SK-N-SH (cell line): Measurements from ENCODE around the gene ERC2. TPM values are rescaled to one million over a fixed set of nuclear protein-coding genes. Genes with fewer than 3 reads are reported as not detected.

ENCODE experiments used
- CTCF ChIA-PET: fragments of 300-600, 350-600 bp; formaldehyde crosslinking; extraction: SDS; loops from one replicate; lab custom pipeline; 2021; lab: Yijun Ruan, JAX
- POLR2A ChIA-PET: fragments of 350-600 bp; sonication (Branson Sonifier 250); formaldehyde crosslinking; extraction: SDS; loops from one replicate; lab custom pipeline; 2020; ENCODE audit warnings: antibody characterized with exemption, inconsistent platforms; lab: Yijun Ruan, JAX
- DNase-seq: peaks from one replicate; pipeline ENCODE4 v3.0.0; 2012
- H2AFZ ChIP-seq: fragments of 200-600 bp; sonication (generic); 2 replicates; pipeline ENCODE4 v1.8.1; 2016; ENCODE audit warnings: antibody characterized with exemption, mild to moderate bottlenecking, low read depth
- H3F3A ChIP-seq: fragments of 200-600 bp; sonication (generic); replicated peaks from 2 replicates; pipeline ENCODE3; 2016; ENCODE audit warnings: antibody characterized with exemption, mild to moderate bottlenecking; ENCODE audit not compliant: insufficient read depth
- H3K27ac ChIP-seq, 2 experiments: fragments of 200-500 bp in 1 of 2; fragments of 200-600 bp in 1 of 2; sonication (Bioruptor generic) in 1 of 2; sonication (generic), shearing (Covaris generic) in 1 of 2; 2 replicates each; pipeline versions ENCODE4 v1.5.1 to v1.6.1; 2014 to 2016; ENCODE audit warnings: low read depth in 2 of 2, inconsistent platforms in 1 of 2, low read length in 1 of 2, mild to moderate bottlenecking in 1 of 2, mixed read lengths in 1 of 2
- H3K27me3 ChIP-seq: fragments of 200-600 bp; sonication (generic), shearing (Covaris generic); 2 replicates; pipeline ENCODE4 v1.6.1; 2016; ENCODE audit warnings: mixed run types; ENCODE audit not compliant: insufficient read depth
- H3K36me3 ChIP-seq, 2 experiments: fragments of 200-500 bp in 1 of 2; fragments of 200-600 bp in 1 of 2; sonication (Bioruptor generic) in 1 of 2; sonication (generic) in 1 of 2; replicated peaks in 1 of 2; 2 replicates each; pipeline versions ENCODE3 to v1.5.1; 2014 to 2016; ENCODE audit warnings: low read length in 1 of 2, mild to moderate bottlenecking in 1 of 2; ENCODE audit not compliant: insufficient read depth in 2 of 2, control insufficient read depth in 1 of 2
- H3K4me1 ChIP-seq, 2 experiments: fragments of 200-500 bp in 1 of 2; fragments of 200-600 bp in 1 of 2; sonication (Bioruptor generic) in 1 of 2; sonication (generic), shearing (Covaris generic) in 1 of 2; 2 replicates each; pipeline versions ENCODE4 v1.5.1 to v1.6.1; 2014 to 2016; ENCODE audit warnings: low read depth in 1 of 2, low read length in 1 of 2, mixed run types in 1 of 2; ENCODE audit not compliant: insufficient read depth in 2 of 2, control insufficient read depth in 1 of 2
- H3K4me2 ChIP-seq: fragments of 200-600 bp; sonication (generic), shearing (Covaris generic); 2 replicates; pipeline ENCODE4 v1.6.1; 2017; ENCODE audit warnings: mixed run types
- H3K4me3 ChIP-seq, 2 experiments: fragments of 200-500 bp in 1 of 2; fragments of 200-600 bp in 1 of 2; sonication (Bioruptor generic) in 1 of 2; sonication (generic), shearing (Covaris generic) in 1 of 2; 2 replicates each; pipeline versions ENCODE4 v1.5.1 to v1.8.1; 2014 to 2016; ENCODE audit warnings: low read depth in 2 of 2, inconsistent platforms in 1 of 2, low read length in 1 of 2, mild to moderate bottlenecking in 1 of 2, mixed read lengths in 1 of 2, moderate library complexity in 1 of 2
- H3K79me2 ChIP-seq: fragments of 200-600 bp; sonication (generic); 2 replicates; pipeline ENCODE4 v1.8.1; 2017; ENCODE audit warnings: mild to moderate bottlenecking; ENCODE audit not compliant: insufficient read depth
- H3K9ac ChIP-seq: fragments of 200-600 bp; sonication (generic); 2 replicates; pipeline ENCODE4 v1.6.1; 2017; ENCODE audit warnings: mixed run types
- H3K9me2 ChIP-seq: fragments of 200-600 bp; sonication (generic); 2 replicates; pipeline ENCODE4 v1.6.1; 2017; ENCODE audit warnings: mixed run types
- H3K9me3 ChIP-seq: fragments of 200-600 bp; sonication (generic); 2 replicates; pipeline ENCODE4 v1.6.1; 2017; ENCODE audit warnings: mixed run types, mild to moderate bottlenecking, moderate library complexity
- H4K20me1 ChIP-seq: fragments of 200-600 bp; sonication (generic); 2 replicates; pipeline ENCODE4 v1.6.1; 2017; ENCODE audit warnings: mild to moderate bottlenecking, mixed run types; ENCODE audit not compliant: insufficient read depth
- CHD2 ChIP-seq: fragments of 150-350 bp; IDR thresholded peaks from 2 replicates; pipeline ENCODE4 v1.6.1; 2018; ENCODE audit warnings: low read length; ENCODE audit not compliant: partially characterized antibody
- EP300 ChIP-seq, 2 experiments: IDR thresholded peaks; 2 replicates each; pipeline versions ENCODE4 v1.4.0 to v1.6.1; 2012; ENCODE audit warnings: borderline replicate concordance in 1 of 2, low read depth in 1 of 2, low read length in 1 of 2
- EZH2phosphoT487 ChIP-seq: fragments of 200-600 bp; sonication (generic); IDR thresholded peaks from 2 replicates; pipeline ENCODE4 v1.6.1; 2017; ENCODE audit warnings: low read depth, mixed run types, mild to moderate bottlenecking, antibody characterized with exemption, moderate library complexity, borderline replicate concordance
- FOXM1 ChIP-seq: IDR thresholded peaks from 2 replicates; pipeline ENCODE4 v1.4.0; 2012; ENCODE audit warnings: low read depth, mild to moderate bottlenecking
- GABPA ChIP-seq: IDR thresholded peaks from 2 replicates; pipeline ENCODE4 v1.4.0; 2012; ENCODE audit warnings: low read depth, mild to moderate bottlenecking
- GATA2 ChIP-seq: sonication (generic); formaldehyde crosslinking; IDR thresholded peaks from 2 replicates; pipeline ENCODE4 v1.5.0; 2020; ENCODE audit warnings: mild to moderate bottlenecking, missing genetic modification reagents
- IRF3 ChIP-seq: fragments of 150-350 bp; IDR thresholded peaks from 2 replicates; pipeline ENCODE4 v1.6.1; 2016; ENCODE audit warnings: mild to moderate bottlenecking, low read depth, low read length
- MAX ChIP-seq: IDR thresholded peaks from 2 replicates; pipeline ENCODE4 v1.4.0; 2012; ENCODE audit warnings: low read depth
- RAD21 ChIP-seq: IDR thresholded peaks from 2 replicates; pipeline ENCODE4 v1.6.1; 2012; ENCODE audit warnings: mild to moderate bottlenecking, low read length
- RXRA ChIP-seq: IDR thresholded peaks from 2 replicates; pipeline ENCODE4 v1.4.0; 2012; ENCODE audit warnings: low read depth, mild to moderate bottlenecking, borderline replicate concordance
- SMC3 ChIP-seq: IDR thresholded peaks from 2 replicates; pipeline ENCODE4 v1.6.1; 2012; ENCODE audit warnings: low read depth, low read length, improper control_type of control experiment
- TAF1 ChIP-seq: IDR thresholded peaks from 2 replicates; pipeline ENCODE4 v1.6.1; 2012; ENCODE audit warnings: low read depth, mild to moderate bottlenecking, low read length, moderate library complexity, borderline replicate concordance
- TEAD4 ChIP-seq: IDR thresholded peaks from 2 replicates; pipeline ENCODE4 v1.4.0; 2012; ENCODE audit warnings: mild to moderate bottlenecking, borderline replicate concordance; ENCODE audit not compliant: insufficient read depth
- USF1 ChIP-seq: IDR thresholded peaks from 2 replicates; pipeline ENCODE4 v1.4.0; 2012; ENCODE audit warnings: low read depth, borderline replicate concordance
- YY1 ChIP-seq: IDR thresholded peaks from 2 replicates; pipeline ENCODE4 v1.4.0; 2012; ENCODE audit warnings: low read depth, mild to moderate bottlenecking
- ZBTB33 ChIP-seq: IDR thresholded peaks from 2 replicates; pipeline ENCODE4 v1.4.0; 2012; ENCODE audit warnings: low read depth, borderline replicate concordance
- WGBS: methylation state at CpG from one replicate; pipeline ENCODE4 v1.1.6; 2017; ENCODE audit warnings: low lambda C conversion rate; 5-methylcytosine and 5-hydroxymethylcytosine counted together
- polyA plus RNA-seq, 3 experiments: library from polyadenylated mRNA; depleted of rRNA; stranded (reverse); fragments of >200 nt; gene quantifications; 2 replicates each; pipeline ENCODE4 v1.2.3, GENCODE V29; 2012

Gene ERC2
- polyA plus RNA-seq, 1 of the 3 experiments (the other 2 are of a cell fraction), result 1.6 TPM

- TF ChIP-seq IRF3, result no peak
- no peak for TF ChIP-seq YY1
- Histone ChIP-seq H2AFZ (no peak overlapping the region), H3K4me2 (no peak overlapping the region), H4K20me1 (no peaks in the 10 kb centered on the region), H3K4me1 (peaks cover 0 to 9% of the 10 kb centered on the region in 2 experiments; a peak in 1 of 4 replicates), H3K27me3 (no peaks in the 10 kb centered on the region), H3K9ac (no peak overlapping the region), H3K9me2 (no peaks in the 10 kb centered on the region), H3F3A (no peaks in the 10 kb centered on the region), H3K79me2 (no peaks in the 10 kb centered on the region), H3K36me3 (no peaks in the 10 kb centered on the region), H3K9me3 (no peaks in the 10 kb centered on the region), H3K4me3 (no peak overlapping the region), H3K27ac (no peak overlapping the region)
- CTCF ChIA-PET, result interaction anchor here (0.6 to 1.0 kb wide), 3 partner anchors 8 to 731 kb away, joined by 3 read pairs; no protein-coding TSS in a partner anchor
- POLR2A ChIA-PET, result no interaction called here
- DNase-seq, result no peak
- 81% methylated on average over 3 of the region's 3 CpGs for WGBS
Measured at GRCh38 chr3:55584030-55584429, 884.2 kb downstream of the ERC2 start.

- Histone ChIP-seq H3F3A (no peaks in the 10 kb centered on the region), H3K9ac (no peak overlapping the region), H3K4me2 (no peak overlapping the region), H2AFZ (no peak overlapping the region), H3K27ac (no peak overlapping the region), H3K9me3 (no peaks in the 10 kb centered on the region), H3K4me3 (no peak overlapping the region), H3K27me3 (no peaks in the 10 kb centered on the region), H3K4me1 (peaks cover 0 to 9% of the 10 kb centered on the region in 2 experiments; a peak in 1 of 4 replicates), H3K36me3 (no peaks in the 10 kb centered on the region), H3K79me2 (no peaks in the 10 kb centered on the region), H4K20me1 (no peaks in the 10 kb centered on the region), H3K9me2 (no peaks in the 10 kb centered on the region)
- no peak for TF ChIP-seq YY1
- TF ChIP-seq RXRA, result no peak
- no peak for TF ChIP-seq GATA2 (CRISPR knock-in tag)
- TF ChIP-seq CHD2, result no peak
- TF ChIP-seq SMC3, result no peak
- no peak for TF ChIP-seq USF1
- TF ChIP-seq ZBTB33, result no peak
- TF ChIP-seq MAX, result no peak
- no peak for TF ChIP-seq GABPA
- TF ChIP-seq TEAD4, result no peak
- no peak for TF ChIP-seq EP300 (IDR thresholded peaks at IDR 0.05; ENCODE audit: borderline replicate concordance in 1 of 2, low read depth in 1 of 2, low read length in 1 of 2)
- TF ChIP-seq EZH2phosphoT487, result no peak
- no peak for TF ChIP-seq TAF1
- no peak for TF ChIP-seq RAD21
- no peak for TF ChIP-seq FOXM1
- 40% methylated on average over 2 of the region's 3 CpGs for WGBS
- ChIA-PET POLR2A (no interaction called here), CTCF (interaction anchor here (0.6 to 1.0 kb wide), 2 partner anchors 15 to 730 kb away, joined by 3 read pairs; no protein-coding TSS in a partner anchor)
- no peak for DNase-seq
Measured at GRCh38 chr3:55583475-55583874, 884.8 kb downstream of the ERC2 start.
